Activated CD4-positive, alpha-beta T cell treated with anti-CD3 and anti-CD28 coated beads for 1 hour (primary cell): ENCODE measurements around the gene KAT5.
"Not testable (repeated sequence)": the region's sequence is repeated elsewhere in the genome, so short reads cannot be mapped to it uniquely, and the experiment has no call there.

Experiments
- DNase-seq: peaks from one replicate; pipeline ENCODE4 v3.0.0-alpha.2; 2020

Gene KAT5

GRCh38 chr11:65745049-65745448 lies 33.0 kb downstream of the KAT5 start:
- DNase-seq: no peak

DNA sequence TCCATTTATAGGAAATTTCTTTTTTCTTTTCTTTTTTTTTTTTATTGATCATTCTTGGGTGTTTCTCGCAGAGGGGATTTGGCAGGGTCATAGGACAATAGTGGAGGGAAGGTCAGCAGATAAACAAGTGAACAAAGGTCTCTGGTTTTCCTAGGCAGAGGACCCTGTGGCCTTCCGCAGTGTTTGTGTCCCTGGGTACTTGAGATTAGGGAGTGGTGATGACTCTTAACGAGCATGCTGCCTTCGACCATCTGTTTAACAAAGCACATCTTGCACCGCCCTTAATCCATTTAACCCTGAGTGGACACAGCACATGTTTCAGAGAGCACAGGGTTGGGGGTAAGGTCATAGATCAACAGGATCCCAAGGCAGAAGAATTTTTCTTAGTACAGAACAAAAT lies 50.1 kb downstream of the KAT5 start:
- not testable (repeated sequence) for DNase-seq

GRCh38 chr11:65762816-65763215 lies 50.8 kb downstream of the KAT5 start:
- DNase-seq: not testable (repeated sequence)

- no peak for DNase-seq
Observed at GRCh38 chr11:65764434-65764833, 52.4 kb downstream of the KAT5 start.

- no peak for DNase-seq
Observed at GRCh38 chr11:65766535-65766934, 54.5 kb downstream of the KAT5 start.

- no peak for DNase-seq
Observed at GRCh38 chr11:65767406-65767805, 55.4 kb downstream of the KAT5 start.

DNA sequence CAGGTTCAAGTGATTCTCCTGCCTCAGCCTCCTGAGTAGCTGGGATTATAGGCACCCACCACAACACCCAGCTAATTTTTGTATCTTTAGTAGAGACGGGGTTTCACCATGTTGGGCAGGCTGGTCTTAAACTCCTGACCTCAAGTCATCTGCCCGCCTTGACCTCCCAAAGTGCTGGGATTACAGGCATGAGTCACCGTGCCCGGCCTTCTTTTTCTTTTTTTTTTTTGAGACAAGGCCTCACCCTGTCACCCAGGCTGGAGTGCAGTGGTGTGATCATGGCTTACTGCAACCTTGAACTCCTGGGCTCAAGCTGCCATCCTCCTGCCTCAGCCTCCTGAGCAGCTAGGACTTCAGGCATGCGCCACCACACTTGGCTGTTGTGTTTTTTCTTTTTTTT lies 55.8 kb downstream of the KAT5 start:
- not testable (repeated sequence) for DNase-seq
